Skin of body (tissue), 2 donors: Measurements from ENCODE around the gene COL19A1. TPM values are rescaled to one million over a fixed set of nuclear protein-coding genes. Genes with fewer than 3 reads are reported as not detected.
A peak's percentile ranks its signal among the peaks of the same experiment; 100 is the strongest.

Experiments used
- DNase-seq: peaks from one replicate; lab custom pipeline; 2025; lab: John Stamatoyannopoulos, UW
- total RNA-seq: library from RNA; depleted of rRNA; stranded (reverse); fragments of >200 nt; gene quantifications from one replicate; pipeline ENCODE4 v1.2.3, GENCODE V29; 2014

COL19A1 gene
- total RNA-seq, 1 donor from 2014 or later, result 2.3 TPM

- no peak for DNase-seq
These were observed 253.0 kb downstream of the COL19A1 start for GRCh38 chr6:70119218-70119835.

GRCh38 chr6:70124443-70124842 lies 258.1 kb downstream of the COL19A1 start:
- no peak for DNase-seq

DNA sequence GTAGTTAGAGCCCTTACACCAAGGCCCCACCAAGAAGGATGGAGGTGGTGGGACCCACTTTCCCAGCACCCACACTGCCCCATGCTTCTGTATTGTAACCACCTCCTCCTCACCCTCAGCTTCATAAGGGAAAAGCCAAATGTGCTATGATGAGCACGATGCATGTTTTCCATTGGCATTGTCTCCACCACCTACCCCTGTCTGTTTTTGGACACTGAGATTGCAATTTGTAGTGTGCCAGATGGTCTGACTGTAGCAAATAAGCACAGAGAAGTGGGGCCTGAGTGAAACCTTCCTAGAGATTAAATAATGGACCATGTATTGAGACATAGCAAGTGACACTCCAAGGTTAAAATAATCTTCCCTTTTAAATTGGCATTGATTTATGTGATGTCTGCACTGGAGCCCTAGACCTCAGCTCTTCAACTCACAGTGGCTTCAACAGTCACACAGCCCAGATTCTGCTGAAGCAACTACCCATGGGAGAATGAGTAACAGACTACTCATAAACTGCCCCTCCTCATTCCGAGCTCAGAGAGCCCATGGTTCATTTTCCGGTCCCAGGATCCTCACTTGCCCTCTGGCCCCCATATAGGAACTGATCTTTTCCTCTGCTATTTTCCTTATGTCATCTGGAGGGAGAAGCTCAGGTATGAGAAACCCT lies 258.7 kb downstream of the COL19A1 start:
- DNase-seq, result no peak

GRCh38 chr6:70125602-70126001 lies 259.2 kb downstream of the COL19A1 start:
- no peak for DNase-seq

DNA sequence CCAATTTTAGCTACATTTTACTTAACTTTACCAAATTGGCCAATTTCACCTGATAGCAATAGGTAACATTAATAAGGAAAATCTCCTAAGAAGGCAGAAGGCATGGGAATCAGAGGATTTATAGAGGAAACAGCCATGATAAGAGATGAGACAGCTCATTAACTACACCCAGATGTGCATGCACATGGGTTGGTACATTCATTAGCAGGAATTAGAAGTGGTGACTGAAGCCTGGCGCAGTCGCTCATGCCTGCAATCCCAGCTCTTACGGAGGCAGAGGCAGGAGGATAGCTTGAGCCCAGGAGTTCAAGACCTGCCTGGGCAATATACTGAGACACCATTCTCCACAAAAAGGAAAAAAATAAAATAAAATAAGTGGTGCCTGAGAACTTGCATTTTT lies 263.0 kb downstream of the COL19A1 start:
- DNase-seq, result no peak

GRCh38 chr6:70130865-70131264 lies 264.5 kb downstream of the COL19A1 start:
- DNase-seq, result no peak

GRCh38 chr6:70131528-70131927 lies 265.2 kb downstream of the COL19A1 start:
- DNase-seq, result peak; percentile 28

DNA sequence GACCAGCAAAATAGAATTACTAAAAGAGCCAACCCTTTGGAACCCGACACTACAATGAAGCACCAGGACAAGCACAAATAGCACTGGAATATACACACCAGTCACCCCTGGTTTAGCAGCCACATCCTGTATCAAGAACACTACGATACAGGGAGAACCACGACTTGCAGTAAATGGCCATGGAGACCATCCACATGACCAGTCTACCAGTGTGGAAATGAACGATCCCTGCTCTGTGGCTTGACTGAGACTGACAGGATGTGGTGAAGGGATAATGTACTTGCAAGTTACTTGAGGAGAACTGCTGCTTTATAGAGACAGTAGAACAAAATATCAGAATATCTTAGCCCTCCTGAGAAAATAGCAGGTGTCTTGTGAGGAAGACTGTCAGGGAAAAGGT lies 266.9 kb downstream of the COL19A1 start:
- no peak for DNase-seq

DNA sequence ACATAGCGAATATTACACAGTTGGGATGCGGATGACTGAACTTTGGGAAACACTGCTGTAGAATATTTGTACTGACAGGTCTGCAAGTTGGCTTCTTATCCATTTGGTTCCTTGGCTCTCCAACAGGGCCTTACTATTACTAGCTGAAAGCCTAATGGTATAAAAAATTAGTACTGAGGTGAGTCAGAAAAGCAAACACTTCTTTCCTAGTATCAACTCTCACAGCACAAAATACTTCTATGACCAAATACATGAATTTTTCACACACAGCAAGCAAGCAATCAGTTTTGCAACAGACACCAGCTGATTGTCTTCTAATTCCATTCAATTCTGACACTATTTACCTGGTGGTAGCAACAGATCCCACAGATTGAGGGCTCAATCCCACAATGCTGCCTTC lies 268.2 kb downstream of the COL19A1 start:
- no peak for DNase-seq

DNA sequence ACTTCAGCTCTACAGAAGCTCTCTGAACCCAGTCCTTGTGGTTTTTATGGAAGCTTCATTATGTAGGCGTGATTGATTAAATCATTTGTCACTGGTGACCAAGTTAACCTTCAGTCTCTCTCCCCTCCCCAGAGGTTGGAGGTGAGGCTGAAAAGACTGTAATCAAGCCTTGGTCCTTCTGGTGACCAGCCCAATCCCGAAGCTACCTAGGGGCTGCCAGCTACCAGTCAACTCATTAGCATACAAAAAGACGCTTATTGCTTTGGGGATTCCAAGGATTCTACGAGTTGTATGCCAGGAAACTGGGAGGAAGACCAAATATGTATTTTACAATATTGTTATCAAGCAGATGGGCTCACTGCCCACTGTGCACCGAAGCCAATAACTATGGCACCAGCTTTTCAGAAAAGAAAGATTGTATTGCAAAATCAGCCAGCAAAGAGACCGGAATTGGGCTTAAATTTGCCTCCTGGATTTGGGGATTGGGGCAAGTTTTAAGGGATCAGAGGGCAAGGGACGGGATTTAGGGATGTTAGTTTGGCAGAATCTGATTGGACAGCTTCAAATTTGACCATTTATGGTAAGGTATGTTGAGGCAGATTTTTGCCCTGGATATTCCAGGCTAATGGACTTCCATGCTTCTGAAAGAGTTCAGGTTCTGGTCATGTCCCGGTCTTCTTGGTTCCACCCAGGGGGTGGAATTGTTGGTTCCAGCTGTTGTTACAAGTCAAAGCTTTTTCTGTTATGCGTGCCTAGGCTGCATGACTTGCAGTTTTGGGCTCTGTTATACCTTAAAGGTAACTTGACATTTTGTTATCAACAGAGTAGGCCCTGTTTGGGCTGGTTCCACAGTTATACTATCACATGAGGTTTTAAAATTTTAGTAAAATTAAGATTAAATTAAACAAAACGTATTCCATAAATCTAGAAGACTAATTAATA lies 269.1 kb downstream of the COL19A1 start:
- no peak for DNase-seq

DNA sequence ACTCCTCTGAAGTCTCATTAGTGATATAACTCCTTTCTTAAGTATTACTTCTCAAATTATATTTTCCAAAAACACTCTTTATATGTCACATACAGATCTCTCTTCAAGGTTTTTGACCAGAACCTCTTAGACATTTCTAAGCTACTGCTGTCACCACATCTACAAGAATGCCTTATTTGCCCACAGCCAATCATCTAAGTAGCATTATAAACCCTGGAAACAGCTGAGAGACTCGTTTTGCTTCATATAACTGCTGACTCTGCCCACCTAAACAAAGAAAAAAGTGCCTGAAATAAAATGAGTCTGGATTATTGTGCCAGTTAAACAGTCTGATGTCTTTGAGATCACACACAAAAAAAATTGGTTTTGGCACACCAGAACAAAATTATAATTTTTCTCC lies 270.6 kb downstream of the COL19A1 start:
- no peak for DNase-seq

DNA sequence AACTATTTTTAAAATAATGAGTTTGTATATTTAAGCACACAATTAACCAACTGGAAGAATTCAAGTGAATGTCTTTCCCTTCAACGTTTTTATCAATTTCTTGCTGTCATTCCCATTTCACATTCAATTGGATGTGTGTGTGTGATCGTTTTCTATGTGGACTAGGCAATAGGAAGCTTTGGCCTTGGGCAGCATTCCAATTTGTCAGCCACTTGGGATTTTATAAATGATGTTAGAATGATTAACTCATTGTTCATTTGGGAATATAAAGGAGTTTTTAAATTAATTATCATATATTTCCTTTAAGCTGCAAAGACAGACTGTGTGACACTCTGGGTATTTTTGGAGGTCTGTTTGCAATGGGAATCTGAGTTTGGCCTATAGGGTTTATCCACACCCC lies 274.1 kb downstream of the COL19A1 start:
- DNase-seq, result no peak

DNA sequence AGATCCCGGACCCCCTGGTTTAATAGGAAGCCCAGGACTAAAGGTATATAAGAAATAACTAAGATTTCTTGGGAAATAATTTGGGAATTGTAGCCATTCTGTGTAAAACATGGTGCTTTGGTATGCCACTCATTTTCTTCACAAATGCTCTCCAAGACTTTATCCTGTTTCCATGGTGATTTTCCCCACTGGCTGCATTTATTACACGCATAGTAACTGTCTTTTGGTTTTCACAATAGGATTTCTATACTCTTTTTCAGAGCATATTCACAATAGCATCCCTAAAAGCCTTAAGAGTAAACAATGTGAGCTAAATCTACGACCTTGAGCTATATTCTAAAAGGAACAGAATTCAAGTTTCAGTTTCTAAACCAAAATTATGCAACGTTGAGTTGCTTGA lies 275.7 kb downstream of the COL19A1 start:
- no peak for DNase-seq

- DNase-seq, result no peak
These were observed 278.8 kb downstream of the COL19A1 start for GRCh38 chr6:70145178-70145577.

GRCh38 chr6:70149209-70149788 lies 282.9 kb downstream of the COL19A1 start:
- no peak for DNase-seq

GRCh38 chr6:70150521-70150920 lies 284.2 kb downstream of the COL19A1 start:
- no peak for DNase-seq

DNA sequence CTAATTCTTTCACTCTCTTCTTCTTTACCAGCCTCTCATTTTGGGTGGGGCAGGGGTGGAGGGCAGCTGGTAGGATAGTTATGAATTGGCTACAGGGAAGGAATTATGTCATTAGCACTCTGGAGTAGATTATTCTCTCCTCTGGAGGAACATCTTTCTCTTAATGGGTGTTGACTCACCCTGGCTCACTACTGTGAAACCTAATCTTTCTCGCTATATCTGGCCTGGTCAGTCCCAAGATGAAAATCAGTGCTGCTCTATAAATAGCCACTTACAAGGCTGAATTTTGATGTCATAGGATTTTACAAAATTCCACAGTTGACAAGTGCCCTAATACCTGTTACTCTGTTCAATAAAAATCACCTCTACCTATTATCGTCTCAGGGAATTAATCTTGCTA lies 285.3 kb downstream of the COL19A1 start:
- no peak for DNase-seq

DNA sequence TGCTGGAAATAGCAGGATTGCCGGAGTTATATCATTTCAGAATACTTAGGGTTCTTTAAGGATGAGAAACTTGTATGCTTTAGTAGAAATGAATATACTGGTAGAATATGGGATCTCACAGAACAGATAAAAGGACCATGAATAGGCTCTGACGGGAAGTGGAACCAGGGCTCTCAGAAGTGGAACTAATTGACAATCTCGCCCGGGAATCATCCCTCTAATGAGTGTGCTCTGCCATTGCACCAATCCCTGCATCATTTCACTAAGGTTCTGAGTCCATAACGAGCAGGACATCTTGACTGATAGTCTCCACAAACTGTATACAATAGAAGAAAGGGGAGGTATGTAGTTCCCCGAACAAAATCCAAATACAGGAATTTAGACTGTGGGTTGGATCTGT lies 286.4 kb downstream of the COL19A1 start:
- no peak for DNase-seq

GRCh38 chr6:70157086-70157485 lies 290.7 kb downstream of the COL19A1 start:
- DNase-seq, result no peak

GRCh38 chr6:70160276-70160675 lies 293.9 kb downstream of the COL19A1 start:
- DNase-seq, result no peak

DNA sequence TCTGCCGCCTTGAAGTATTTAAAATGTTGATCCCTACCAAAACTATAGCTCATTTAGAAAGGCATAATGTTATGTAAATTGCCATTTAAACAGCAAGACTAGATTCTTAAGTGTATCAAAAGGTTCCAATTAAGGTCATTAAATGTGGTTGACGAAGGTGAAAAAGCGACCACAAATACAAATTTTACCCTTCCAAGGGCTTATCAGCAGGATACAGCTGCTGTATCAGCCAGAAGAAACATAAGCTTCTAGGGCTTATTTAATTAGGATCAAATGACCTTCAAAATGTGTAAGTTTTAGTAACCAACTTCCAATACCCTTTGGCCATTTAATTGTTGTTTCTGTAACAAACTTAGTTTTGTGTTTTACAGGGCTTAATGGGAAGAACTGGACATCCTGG lies 296.6 kb downstream of the COL19A1 start:
- no peak for DNase-seq

DNA sequence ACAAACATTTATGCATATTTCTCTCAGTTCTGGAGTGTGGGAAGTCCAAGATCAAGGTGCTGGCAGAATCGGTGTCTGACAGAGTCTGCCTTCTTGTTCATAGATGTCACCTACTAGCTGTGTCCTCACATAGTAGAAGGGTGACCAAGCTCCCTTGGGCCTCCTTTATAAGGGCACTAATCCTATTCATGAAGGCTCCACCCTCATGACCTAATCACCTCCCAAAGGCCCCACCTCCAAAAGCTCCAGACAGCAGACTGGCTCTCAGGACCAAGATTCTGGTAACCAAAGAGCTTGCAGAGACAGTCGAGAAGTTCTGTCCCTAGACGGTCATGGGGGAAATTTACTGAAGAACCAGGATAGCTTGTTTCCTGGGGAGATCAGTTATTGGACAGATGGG lies 297.4 kb downstream of the COL19A1 start:
- DNase-seq, result no peak
